OCI-LY3 (cell line): ENCODE measurements around the gene SNX6.
"Not testable (repeated sequence)": the region's sequence is repeated elsewhere in the genome, so short reads cannot be mapped to it uniquely, and the experiment has no call there.

Experiments used
- EZH2phosphoT487 ChIP-seq: fragments of 200-600 bp; shearing (Covaris generic); IDR thresholded peaks from 2 replicates; pipeline ENCODE4 v1.6.1; 2018; ENCODE audit warnings: antibody characterized with exemption, mixed run types, low read depth
- TF ChIP-seq, protein P1 (sequence below): fragments of 200-600, 300-600 bp; sonication (generic); IDR thresholded peaks from 2 replicates; pipeline ENCODE4 v1.5.1; 2014; ENCODE audit warnings: antibody characterized with exemption, low read length, low read depth

DNA sequence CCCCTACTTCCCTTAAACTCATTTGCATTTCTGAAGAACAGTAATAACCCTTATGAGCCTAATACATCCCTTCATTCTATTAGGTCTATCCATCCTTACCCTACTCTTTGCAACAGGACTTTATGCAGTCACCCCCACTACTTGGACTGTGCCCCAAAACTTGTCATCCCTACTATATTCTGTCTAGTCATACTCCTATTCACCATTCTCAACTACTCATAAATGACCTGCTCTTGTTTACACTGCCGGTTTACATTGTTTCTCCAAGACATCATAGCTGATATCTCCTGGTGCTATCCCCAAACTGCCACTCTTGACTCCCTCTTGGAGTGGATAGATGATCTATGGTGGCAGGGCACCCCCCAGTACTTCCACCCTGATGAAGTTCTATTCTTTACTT is 22.4 kb upstream of the SNX6 start:
- TF ChIP-seq, protein P1, sequence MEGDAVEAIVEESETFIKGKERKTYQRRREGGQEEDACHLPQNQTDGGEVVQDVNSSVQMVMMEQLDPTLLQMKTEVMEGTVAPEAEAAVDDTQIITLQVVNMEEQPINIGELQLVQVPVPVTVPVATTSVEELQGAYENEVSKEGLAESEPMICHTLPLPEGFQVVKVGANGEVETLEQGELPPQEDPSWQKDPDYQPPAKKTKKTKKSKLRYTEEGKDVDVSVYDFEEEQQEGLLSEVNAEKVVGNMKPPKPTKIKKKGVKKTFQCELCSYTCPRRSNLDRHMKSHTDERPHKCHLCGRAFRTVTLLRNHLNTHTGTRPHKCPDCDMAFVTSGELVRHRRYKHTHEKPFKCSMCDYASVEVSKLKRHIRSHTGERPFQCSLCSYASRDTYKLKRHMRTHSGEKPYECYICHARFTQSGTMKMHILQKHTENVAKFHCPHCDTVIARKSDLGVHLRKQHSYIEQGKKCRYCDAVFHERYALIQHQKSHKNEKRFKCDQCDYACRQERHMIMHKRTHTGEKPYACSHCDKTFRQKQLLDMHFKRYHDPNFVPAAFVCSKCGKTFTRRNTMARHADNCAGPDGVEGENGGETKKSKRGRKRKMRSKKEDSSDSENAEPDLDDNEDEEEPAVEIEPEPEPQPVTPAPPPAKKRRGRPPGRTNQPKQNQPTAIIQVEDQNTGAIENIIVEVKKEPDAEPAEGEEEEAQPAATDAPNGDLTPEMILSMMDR, result not testable (repeated sequence)
- TF ChIP-seq EZH2phosphoT487, result not testable (repeated sequence)
